Measurements from ENCODE around the gene IMPDH2. TPM values are rescaled to one million over a fixed set of nuclear protein-coding genes. Genes with fewer than 3 reads are reported as not detected.

IMPDH2 gene
- total and polyA plus RNA-seq, 2 experiments from 2014 or later: 198 to 314 TPM

GRCh38 chr3:48980295-48980694, 48.9 kb downstream of the IMPDH2 start:
- Mint-ChIP-seq H3K9me3 (no peaks in the 10 kb centered on the region), H3K4me3 (no peak overlapping the region), H3K27me3 (ENCODE audit: insufficient read depth, low read depth, poor library complexity) (peaks cover 13% of the 10 kb centered on the region), H3K4me1 (no peaks in the 10 kb centered on the region; the same call in 2 of the 3 replicates), H3K36me3 (ENCODE audit: low read depth) (peaks cover 74% of the 10 kb centered on the region), H3K27ac (no peak overlapping the region)
- no peak overlapping the region for H3K4me2 ChIP-seq
- H3K9me2 ChIP-seq (ENCODE audit: insufficient read depth): no peaks in the 10 kb centered on the region
- no peaks in the 10 kb centered on the region for H3K4me1 ChIP-seq (ENCODE audit: insufficient read depth)
- peaks cover 22% of the 10 kb centered on the region; the same call in 1 of the 2 replicates for H4K20me1 ChIP-seq (replicated peaks; ENCODE audit: insufficient read depth)
- ATAC-seq (no peak), DNase-seq (ENCODE audit: low spot score) (no peak)
- no peaks in the 10 kb centered on the region; the same call in 1 of the 2 replicates for H3K79me2 ChIP-seq (replicated peaks; ENCODE audit: insufficient read depth)
- no peak overlapping the region for H3K27ac ChIP-seq (ENCODE audit: low read depth)
- peaks cover 41% of the 10 kb centered on the region for H3K36me3 ChIP-seq (ENCODE audit: insufficient read depth)
- no peak overlapping the region for H2AFZ ChIP-seq
- no peak for TF ChIP-seq CREB1 (CRISPR knock-in tag; IDR thresholded peaks at IDR 0.05; ENCODE audit: low read depth)
- TF ChIP-seq JUNB (IDR thresholded peaks at IDR 0.05; ENCODE audit: unreplicated experiment): no peak
- no peak for TF ChIP-seq EZH2 (IDR thresholded peaks at IDR 0.05; ENCODE audit: low read depth, unreplicated experiment)
- TF ChIP-seq POLR2AphosphoS5 (IDR thresholded peaks at IDR 0.05; ENCODE audit: low read depth): no peak
- no peak for TF ChIP-seq ZNF114 (CRISPR knock-in tag; IDR thresholded peaks at IDR 0.05)
- TF ChIP-seq REST (IDR thresholded peaks at IDR 0.05; ENCODE audit: unreplicated experiment): no peak
- no peak for TF ChIP-seq ZNF462 (CRISPR knock-in tag; IDR thresholded peaks at IDR 0.05)
- TF ChIP-seq ZNF331 (CRISPR knock-in tag; IDR thresholded peaks at IDR 0.05; ENCODE audit: low read depth): no peak
- no peak for TF ChIP-seq ETS1 (IDR thresholded peaks at IDR 0.05)
- TF ChIP-seq STAT1 (IDR thresholded peaks at IDR 0.05; ENCODE audit: unreplicated experiment): no peak
- TF ChIP-seq NANOG (IDR thresholded peaks at IDR 0.05; ENCODE audit: borderline replicate concordance): no peak
- no peak for TF ChIP-seq EZH2phosphoT487 (IDR thresholded peaks at IDR 0.05; ENCODE audit: unreplicated experiment)
- no peak for TF ChIP-seq CTCF (conservative IDR thresholded peaks at IDR 0.05; ENCODE audit: low read depth in 2 of 2)
- H3K4me3 ChIP-seq: no peak overlapping the region
- H3F3A ChIP-seq (replicated peaks; ENCODE audit: low read depth): 0 out of 2 replicates have a peak, but pooled peaks cover 14% of the 10 kb centered on the region
- H3K27me3 ChIP-seq (ENCODE audit: insufficient read depth): no peaks in the 10 kb centered on the region
